Measurements from ENCODE around the gene TSPAN32. TPM values are rescaled to one million over a fixed set of nuclear protein-coding genes. Genes with fewer than 3 reads are reported as not detected.

Gene TSPAN32
- polyA plus RNA-seq, 1 donor = 77.1 TPM

- peaks cover 5% of the 10 kb centered on the region for H3K9me3 ChIP-seq (ENCODE audit: control insufficient read depth, low read depth, low read length)
- DNase-seq = no peak
Measured at GRCh38 chr11:2261436-2262230, 40.2 kb upstream of the TSPAN32 start.

GRCh38 chr11:2262301-2263070 lies 39.3 kb upstream of the TSPAN32 start:
- Histone ChIP-seq H3K27ac (ENCODE audit: low read length) (peak overlapping the region; percentile 62), H3K9me3 (ENCODE audit: control insufficient read depth, low read depth, low read length) (no peaks in the 10 kb centered on the region), H3K4me1 (ENCODE audit: control insufficient read depth, insufficient read depth, low read length) (peaks cover 38% of the 10 kb centered on the region), H3K27me3 (ENCODE audit: control insufficient read depth, insufficient read depth, low read length) (no peaks in the 10 kb centered on the region), H3K4me3 (ENCODE audit: low read length) (no peak overlapping the region), H3K36me3 (ENCODE audit: control insufficient read depth, insufficient read depth, low read length) (peaks cover 7% of the 10 kb centered on the region)
- peak; percentile 49 to 75 for DNase-seq
- WGBS (ENCODE audit: insufficient coverage, low lambda C conversion rate) = no CpG with 5 or more reads among the region's 18 CpGs

More at GRCh38 chr11:2261436-2262230, 40.2 kb upstream of the TSPAN32 start:
- Histone ChIP-seq H3K4me1 (ENCODE audit: control insufficient read depth, insufficient read depth, low read length) (peaks cover 32% of the 10 kb centered on the region), H3K36me3 (ENCODE audit: control insufficient read depth, insufficient read depth, low read length) (peaks cover 1% of the 10 kb centered on the region), H3K27ac (ENCODE audit: low read length) (no peak overlapping the region), H3K4me3 (ENCODE audit: low read length) (no peak overlapping the region), H3K27me3 (ENCODE audit: control insufficient read depth, insufficient read depth, low read length) (no peaks in the 10 kb centered on the region)
- no CpG with 5 or more reads among the region's 21 CpGs for WGBS (ENCODE audit: insufficient coverage, low lambda C conversion rate)

- Histone ChIP-seq H3K9me3 (ENCODE audit: control insufficient read depth, low read depth, low read length) (no peaks in the 10 kb centered on the region), H3K36me3 (ENCODE audit: control insufficient read depth, insufficient read depth, low read length) (peaks cover 13% of the 10 kb centered on the region), H3K4me1 (ENCODE audit: control insufficient read depth, insufficient read depth, low read length) (peaks cover 41% of the 10 kb centered on the region), H3K27ac (ENCODE audit: low read length) (peak overlapping the region; percentile 62), H3K27me3 (ENCODE audit: control insufficient read depth, insufficient read depth, low read length) (peaks cover 4% of the 10 kb centered on the region), H3K4me3 (ENCODE audit: low read length) (no peak overlapping the region)
- WGBS (ENCODE audit: insufficient coverage, low lambda C conversion rate) = no CpG with 5 or more reads among the region's 10 CpGs
- peak; percentile 49 to 84 for DNase-seq
Measured at GRCh38 chr11:2263071-2263565, 38.7 kb upstream of the TSPAN32 start.

- H3K36me3 ChIP-seq (ENCODE audit: control insufficient read depth, insufficient read depth, low read length) = peaks cover 17% of the 10 kb centered on the region
- peaks cover 47% of the 10 kb centered on the region for H3K4me1 ChIP-seq (ENCODE audit: control insufficient read depth, insufficient read depth, low read length)
- H3K27ac ChIP-seq (ENCODE audit: low read length) = peak overlapping the region; percentile 62
- no peaks in the 10 kb centered on the region for H3K9me3 ChIP-seq (ENCODE audit: control insufficient read depth, low read depth, low read length)
- no peak overlapping the region for H3K4me3 ChIP-seq (ENCODE audit: low read length)
- peaks cover 11% of the 10 kb centered on the region for H3K27me3 ChIP-seq (ENCODE audit: control insufficient read depth, insufficient read depth, low read length)
- DNase-seq = no peak
- no CpG with 5 or more reads among the region's 13 CpGs for WGBS (ENCODE audit: insufficient coverage, low lambda C conversion rate)
Measured at GRCh38 chr11:2263724-2264360, 38.0 kb upstream of the TSPAN32 start.

DNA sequence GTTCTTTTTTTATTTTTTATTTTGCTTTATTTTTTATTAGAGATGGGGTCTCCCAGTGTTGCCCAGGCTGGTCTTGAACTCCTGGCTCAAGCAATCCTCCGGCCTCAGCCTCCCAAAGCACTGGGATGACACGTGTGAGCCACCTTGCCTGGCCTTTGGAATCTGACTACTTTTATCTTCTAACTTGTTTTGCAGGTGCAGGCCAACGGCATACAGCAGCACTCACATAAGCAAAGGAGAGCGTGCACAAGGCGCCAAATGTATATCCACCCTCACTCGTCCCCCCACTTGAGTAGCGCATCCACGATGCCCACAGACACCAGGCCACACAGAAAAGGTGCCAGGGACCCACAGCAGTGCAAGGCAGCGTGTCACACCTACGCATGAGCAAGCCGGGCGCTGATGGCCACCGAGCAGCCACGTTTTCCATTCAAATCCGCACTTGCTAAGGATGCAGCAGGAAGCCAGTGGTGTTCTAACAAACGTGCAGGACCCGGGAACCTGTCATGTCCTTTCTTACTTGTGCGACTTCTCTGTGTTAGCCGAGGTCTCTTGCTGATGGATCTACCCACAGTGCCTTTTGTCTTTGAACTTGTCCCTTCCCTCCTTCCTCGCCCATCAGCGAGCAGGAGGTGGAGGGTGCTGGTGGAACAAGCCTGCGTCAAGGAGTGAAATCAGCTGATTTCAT lies 37.3 kb upstream of the TSPAN32 start:
- Histone ChIP-seq H3K9me3 (ENCODE audit: control insufficient read depth, low read depth, low read length) (no peaks in the 10 kb centered on the region), H3K4me3 (ENCODE audit: low read length) (no peak overlapping the region), H3K27me3 (ENCODE audit: control insufficient read depth, insufficient read depth, low read length) (peaks cover 14% of the 10 kb centered on the region), H3K36me3 (ENCODE audit: control insufficient read depth, insufficient read depth, low read length) (peaks cover 17% of the 10 kb centered on the region), H3K27ac (ENCODE audit: low read length) (no peak overlapping the region), H3K4me1 (ENCODE audit: control insufficient read depth, insufficient read depth, low read length) (peaks cover 47% of the 10 kb centered on the region)
- no peak for DNase-seq
- WGBS (ENCODE audit: insufficient coverage, low lambda C conversion rate) = no CpG with 5 or more reads among the region's 22 CpGs

DNA sequence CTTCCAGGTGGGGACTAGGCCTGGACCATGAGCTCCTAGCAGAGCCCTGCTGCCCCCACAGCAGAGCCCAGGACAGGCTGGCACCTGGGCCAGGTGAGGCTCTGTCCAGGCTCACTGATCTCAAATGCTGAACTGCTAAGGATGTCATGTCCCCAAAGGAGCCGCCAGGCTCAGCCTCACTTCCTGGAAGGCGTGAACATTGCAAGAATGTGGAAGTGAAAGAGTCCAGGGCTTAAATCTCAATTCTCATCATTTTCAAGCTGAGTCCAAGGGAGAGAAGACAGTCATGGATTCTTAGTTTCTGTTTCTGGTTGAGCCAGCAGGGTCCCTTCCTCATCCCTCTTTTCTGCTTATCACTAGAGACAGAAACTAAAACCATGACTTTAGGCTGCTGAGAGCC lies 36.4 kb upstream of the TSPAN32 start:
- no CpG with 5 or more reads among the region's 2 CpGs for WGBS (ENCODE audit: insufficient coverage, low lambda C conversion rate)
- Histone ChIP-seq H3K9me3 (ENCODE audit: control insufficient read depth, low read depth, low read length) (no peaks in the 10 kb centered on the region), H3K4me1 (ENCODE audit: control insufficient read depth, insufficient read depth, low read length) (peaks cover 50% of the 10 kb centered on the region), H3K27ac (ENCODE audit: low read length) (peak overlapping the region; percentile 50), H3K36me3 (ENCODE audit: control insufficient read depth, insufficient read depth, low read length) (peaks cover 17% of the 10 kb centered on the region), H3K4me3 (ENCODE audit: low read length) (no peak overlapping the region), H3K27me3 (ENCODE audit: control insufficient read depth, insufficient read depth, low read length) (peaks cover 16% of the 10 kb centered on the region)
- DNase-seq = peak; percentile 39 to 64

DNA sequence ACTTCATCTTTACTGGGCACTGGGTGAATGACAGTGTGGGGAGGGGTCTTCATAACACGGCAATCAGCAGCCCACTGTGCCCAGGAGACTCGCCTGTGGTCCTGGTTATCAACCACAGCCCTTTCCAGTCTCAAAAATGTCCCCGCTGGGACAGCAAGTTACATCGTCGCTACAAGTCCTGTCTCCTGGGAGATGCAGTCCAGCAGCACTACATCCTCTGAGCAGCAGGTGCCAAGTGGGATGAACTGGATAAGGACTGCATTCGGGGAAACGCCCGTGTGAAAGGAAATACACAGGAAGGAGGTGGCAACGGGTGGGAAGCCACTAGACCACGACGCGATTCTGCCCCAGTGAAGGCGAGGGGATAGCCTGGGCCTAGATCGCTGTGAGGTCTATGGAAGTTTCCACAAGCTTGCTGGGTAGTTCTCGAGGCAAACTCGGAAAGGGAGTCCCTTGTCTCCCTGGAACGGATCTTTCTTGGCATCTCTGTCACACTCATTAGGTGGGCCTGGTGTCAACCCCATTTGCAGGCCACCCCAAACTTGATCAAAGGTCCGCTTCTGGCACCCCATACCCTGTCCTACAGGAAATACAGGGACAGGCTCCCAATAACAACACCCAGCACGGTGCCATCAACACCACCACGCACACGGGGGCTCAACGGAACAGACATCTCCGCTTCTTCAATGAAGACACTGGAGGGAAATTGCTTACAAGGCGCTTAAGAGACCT lies 35.8 kb upstream of the TSPAN32 start:
- no CpG with 5 or more reads among the region's 24 CpGs for WGBS (ENCODE audit: insufficient coverage, low lambda C conversion rate)
- DNase-seq = peak in 1 of 2 donors; percentile 24
- H3K27me3 ChIP-seq (ENCODE audit: control insufficient read depth, insufficient read depth, low read length) = peaks cover 23% of the 10 kb centered on the region
- peaks cover 17% of the 10 kb centered on the region for H3K36me3 ChIP-seq (ENCODE audit: control insufficient read depth, insufficient read depth, low read length)
- H3K9me3 ChIP-seq (ENCODE audit: control insufficient read depth, low read depth, low read length) = peaks cover under 1% of the 10 kb centered on the region
- peaks cover 53% of the 10 kb centered on the region for H3K4me1 ChIP-seq (ENCODE audit: control insufficient read depth, insufficient read depth, low read length)
- H3K27ac ChIP-seq (ENCODE audit: low read length) = peak overlapping the region; percentile 50
- H3K4me3 ChIP-seq (ENCODE audit: low read length) = no peak overlapping the region

GRCh38 chr11:2266586-2267305 lies 35.1 kb upstream of the TSPAN32 start:
- H3K27me3 ChIP-seq (ENCODE audit: control insufficient read depth, insufficient read depth, low read length) = peaks cover 30% of the 10 kb centered on the region
- peak overlapping the region; percentile 71 for H3K27ac ChIP-seq (ENCODE audit: low read length)
- WGBS (ENCODE audit: insufficient coverage, low lambda C conversion rate) = no CpG with 5 or more reads among the region's 26 CpGs
- peaks cover 4% of the 10 kb centered on the region for H3K9me3 ChIP-seq (ENCODE audit: control insufficient read depth, low read depth, low read length)
- no peak for DNase-seq
- H3K4me1 ChIP-seq (ENCODE audit: control insufficient read depth, insufficient read depth, low read length) = peaks cover 52% of the 10 kb centered on the region
- peaks cover 17% of the 10 kb centered on the region for H3K36me3 ChIP-seq (ENCODE audit: control insufficient read depth, insufficient read depth, low read length)
- H3K4me3 ChIP-seq (ENCODE audit: low read length) = peak overlapping the region; percentile 45

DNA sequence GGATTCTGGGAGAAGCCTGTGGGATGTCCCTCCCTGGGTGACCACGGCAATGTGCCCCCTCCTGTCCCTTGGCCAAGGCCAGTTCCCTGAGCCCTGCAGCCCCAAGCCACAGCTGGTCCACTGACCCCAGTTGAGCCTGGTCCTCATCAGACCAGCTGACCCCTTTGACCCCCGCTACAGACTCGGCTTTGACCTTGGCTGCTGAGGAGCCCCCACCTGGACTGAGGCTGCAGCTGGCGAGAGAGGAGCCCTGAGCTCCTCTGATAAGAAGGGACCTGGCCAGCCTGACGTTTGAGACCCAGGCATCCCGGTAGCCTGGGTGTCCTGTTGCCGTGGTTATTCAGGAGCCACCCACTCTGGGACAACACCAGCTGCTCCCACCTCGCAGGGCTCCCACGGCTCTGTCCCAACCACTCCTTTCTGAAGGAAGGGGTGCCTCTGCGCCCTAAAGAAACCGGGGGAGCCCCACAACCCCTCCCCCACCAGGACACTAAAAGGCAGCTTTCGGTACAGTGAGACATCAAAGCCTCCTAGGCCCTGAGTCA lies 34.4 kb upstream of the TSPAN32 start:
- H3K27ac ChIP-seq (ENCODE audit: low read length) = peak overlapping the region; percentile 71
- no CpG with 5 or more reads among the region's 12 CpGs for WGBS (ENCODE audit: insufficient coverage, low lambda C conversion rate)

More for the DNA sequence above, 34.4 kb upstream of the TSPAN32 start:
- peaks cover 46% of the 10 kb centered on the region for H3K4me1 ChIP-seq (ENCODE audit: control insufficient read depth, insufficient read depth, low read length)
- peaks cover 17% of the 10 kb centered on the region for H3K36me3 ChIP-seq (ENCODE audit: control insufficient read depth, insufficient read depth, low read length)
- peak overlapping the region; percentile 45 for H3K4me3 ChIP-seq (ENCODE audit: low read length)
- no peak for DNase-seq
- H3K27me3 ChIP-seq (ENCODE audit: control insufficient read depth, insufficient read depth, low read length) = peaks cover 35% of the 10 kb centered on the region
- peaks cover 10% of the 10 kb centered on the region for H3K9me3 ChIP-seq (ENCODE audit: control insufficient read depth, low read depth, low read length)

Measured in large intestine (tissue), 3 donors.